ENCODE results near the gene SP100. TPM values are rescaled to one million over a fixed set of nuclear protein-coding genes. Genes with fewer than 3 reads are reported as not detected.
A peak's percentile ranks its signal among the peaks of the same experiment; 100 is the strongest.

The SP100 gene
- total RNA-seq, 1 donor from 2014 or later, result 82.0 TPM

- no peak for DNase-seq (ENCODE audit: low spot score in 2 of 2)
- intact Hi-C loops (cut with DNase I), result no loop called here
- Histone ChIP-seq H3K4me3 (no peak overlapping the region), H3K27me3 (no peaks in the 10 kb centered on the region), H3K9me3 (no peaks in the 10 kb centered on the region), H3K27ac (no peak overlapping the region), H3K36me3 (no peaks in the 10 kb centered on the region), H3K4me1 (peaks cover 2 to 26% of the 10 kb centered on the region in 2 donors)
- no peak for TF ChIP-seq CTCF (IDR thresholded peaks at IDR 0.05)
These were observed 5.7 kb upstream of the SP100 start for GRCh38 chr2:230410263-230410662.

- no peak for TF ChIP-seq CTCF (IDR thresholded peaks at IDR 0.05)
- no peaks in the 10 kb centered on the region for H3K9me3 ChIP-seq
- H3K27me3 ChIP-seq, result no peaks in the 10 kb centered on the region
- intact Hi-C loops (cut with DNase I), result no loop called here
- no peak for DNase-seq (ENCODE audit: low spot score in 2 of 2)
- peaks cover 2 to 31% of the 10 kb centered on the region in 2 donors for H3K4me1 ChIP-seq
- H3K36me3 ChIP-seq, result no peaks in the 10 kb centered on the region
- H3K4me3 ChIP-seq, result peak overlapping the region; percentile 55 to 72
- peak overlapping the region; percentile 91 to 92 for H3K27ac ChIP-seq
These were observed 5.0 kb upstream of the SP100 start for GRCh38 chr2:230410861-230411569.

GRCh38 chr2:230411570-230412370 is 4.2 kb upstream of the SP100 start:
- H3K4me3 ChIP-seq, result peak overlapping the region; percentile 55 to 72
- no peaks in the 10 kb centered on the region for H3K36me3 ChIP-seq
- no peak for TF ChIP-seq CTCF (IDR thresholded peaks at IDR 0.05)
- intact Hi-C loops (cut with DNase I), result no loop called here
- peaks cover 2 to 31% of the 10 kb centered on the region in 2 donors for H3K4me1 ChIP-seq
- peak in 1 of 2 donors; percentile 79 for DNase-seq (ENCODE audit: low spot score in 2 of 2)
- H3K9me3 ChIP-seq, result no peaks in the 10 kb centered on the region
- H3K27me3 ChIP-seq, result no peaks in the 10 kb centered on the region
- H3K27ac ChIP-seq, result peak overlapping the region; percentile 91 to 92

GRCh38 chr2:230412371-230412711 is 3.7 kb upstream of the SP100 start:
- Histone ChIP-seq H3K36me3 (no peaks in the 10 kb centered on the region), H3K4me1 (peaks cover 2 to 32% of the 10 kb centered on the region in 2 donors), H3K27me3 (no peaks in the 10 kb centered on the region), H3K4me3 (peak overlapping the region; percentile 55 to 72), H3K9me3 (no peaks in the 10 kb centered on the region), H3K27ac (peak overlapping the region; percentile 91 to 92)
- DNase-seq (ENCODE audit: low spot score in 2 of 2), result no peak
- TF ChIP-seq CTCF (IDR thresholded peaks at IDR 0.05), result no peak
- intact Hi-C loops (cut with DNase I), result no loop called here

GRCh38 chr2:230412846-230413245 is 3.2 kb upstream of the SP100 start:
- Histone ChIP-seq H3K4me3 (no peak overlapping the region), H3K36me3 (no peaks in the 10 kb centered on the region), H3K4me1 (peaks cover 2 to 37% of the 10 kb centered on the region in 2 donors), H3K9me3 (no peaks in the 10 kb centered on the region), H3K27me3 (no peaks in the 10 kb centered on the region), H3K27ac (peak overlapping the region in 1 of 2 donors; percentile 92)
- no peak for DNase-seq (ENCODE audit: low spot score in 2 of 2)
- intact Hi-C loops (cut with DNase I), result no loop called here
- no peak for TF ChIP-seq CTCF (IDR thresholded peaks at IDR 0.05)
